ENCODE data around the gene ATG4C.

ATG4C gene

GRCh38 chr1:62897788-62898187 lies 113.9 kb downstream of the ATG4C start:
- H3K4me3 ChIP-seq (ENCODE audit: low read length, poor library complexity, severe bottlenecking): no peak overlapping the region
- no peaks in the 10 kb centered on the region for H3K79me2 ChIP-seq (ENCODE audit: insufficient read depth, low read length)
- no peak overlapping the region for H3K4me2 ChIP-seq (ENCODE audit: low read depth, low read length, poor library complexity, severe bottlenecking)
- H3K9me3 ChIP-seq (ENCODE audit: insufficient read depth, low read depth, low read length): no peaks in the 10 kb centered on the region
- TF ChIP-seq EZH2phosphoT487 (IDR thresholded peaks at IDR 0.05; ENCODE audit: borderline replicate concordance) (no peak), CTCF (conservative IDR thresholded peaks at IDR 0.05; ENCODE audit: low read length) (no peak)
- no peak overlapping the region for H2AFZ ChIP-seq (ENCODE audit: low read length)
- no peaks in the 10 kb centered on the region for H3K4me1 ChIP-seq (ENCODE audit: insufficient read depth, low read length, poor library complexity, severe bottlenecking)
- H3K9me2 ChIP-seq (replicated peaks; ENCODE audit: low read depth, low read length): no peaks in the 10 kb centered on the region
- no peaks in the 10 kb centered on the region for H3F3A ChIP-seq (ENCODE audit: low read depth)
- no peaks in the 10 kb centered on the region for H3K27me3 ChIP-seq (ENCODE audit: insufficient read depth, low read length, poor library complexity, severe bottlenecking)
- H4K20me1 ChIP-seq (ENCODE audit: insufficient read depth, low read length, poor library complexity, severe bottlenecking): no peaks in the 10 kb centered on the region
- no peak overlapping the region for H3K9ac ChIP-seq (ENCODE audit: low read depth, low read length, poor library complexity, severe bottlenecking)
- no peaks in the 10 kb centered on the region for H3K36me3 ChIP-seq (ENCODE audit: insufficient read depth, low read length)

- no peak overlapping the region for H3K9ac ChIP-seq (ENCODE audit: low read depth, low read length, poor library complexity, severe bottlenecking)
- no peak overlapping the region for H2AFZ ChIP-seq (ENCODE audit: low read length)
- no peaks in the 10 kb centered on the region for H3K9me3 ChIP-seq (ENCODE audit: insufficient read depth, low read depth, low read length)
- H3F3A ChIP-seq (ENCODE audit: low read depth): no peaks in the 10 kb centered on the region
- H3K79me2 ChIP-seq (ENCODE audit: insufficient read depth, low read length): no peaks in the 10 kb centered on the region
- peaks cover 18% of the 10 kb centered on the region for H3K4me1 ChIP-seq (ENCODE audit: insufficient read depth, low read length, poor library complexity, severe bottlenecking)
- no peak overlapping the region for H3K4me3 ChIP-seq (ENCODE audit: low read length, poor library complexity, severe bottlenecking)
- no peaks in the 10 kb centered on the region for H3K27me3 ChIP-seq (ENCODE audit: insufficient read depth, low read length, poor library complexity, severe bottlenecking)
- no peaks in the 10 kb centered on the region for H3K9me2 ChIP-seq (replicated peaks; ENCODE audit: low read depth, low read length)
- TF ChIP-seq CTCF (conservative IDR thresholded peaks at IDR 0.05; ENCODE audit: low read length) (no peak), EZH2phosphoT487 (IDR thresholded peaks at IDR 0.05; ENCODE audit: borderline replicate concordance) (no peak)
- H3K4me2 ChIP-seq (ENCODE audit: low read depth, low read length, poor library complexity, severe bottlenecking): no peak overlapping the region
- H4K20me1 ChIP-seq (ENCODE audit: insufficient read depth, low read length, poor library complexity, severe bottlenecking): no peaks in the 10 kb centered on the region
- no peaks in the 10 kb centered on the region for H3K36me3 ChIP-seq (ENCODE audit: insufficient read depth, low read length)
These were observed 116.6 kb downstream of the ATG4C start for GRCh38 chr1:62900566-62900965.

- H4K20me1 ChIP-seq (ENCODE audit: insufficient read depth, low read length, poor library complexity, severe bottlenecking): no peaks in the 10 kb centered on the region
- no peak overlapping the region for H3K9ac ChIP-seq (ENCODE audit: low read depth, low read length, poor library complexity, severe bottlenecking)
- H3K4me1 ChIP-seq (ENCODE audit: insufficient read depth, low read length, poor library complexity, severe bottlenecking): peaks cover 18% of the 10 kb centered on the region
- no peaks in the 10 kb centered on the region for H3K27me3 ChIP-seq (ENCODE audit: insufficient read depth, low read length, poor library complexity, severe bottlenecking)
- H3K9me3 ChIP-seq (ENCODE audit: insufficient read depth, low read depth, low read length): no peaks in the 10 kb centered on the region
- no peak overlapping the region for H3K4me3 ChIP-seq (ENCODE audit: low read length, poor library complexity, severe bottlenecking)
- no peaks in the 10 kb centered on the region for H3F3A ChIP-seq (ENCODE audit: low read depth)
- no peaks in the 10 kb centered on the region for H3K9me2 ChIP-seq (replicated peaks; ENCODE audit: low read depth, low read length)
- H2AFZ ChIP-seq (ENCODE audit: low read length): no peak overlapping the region
- H3K36me3 ChIP-seq (ENCODE audit: insufficient read depth, low read length): no peaks in the 10 kb centered on the region
- TF ChIP-seq EZH2phosphoT487 (IDR thresholded peaks at IDR 0.05; ENCODE audit: borderline replicate concordance) (no peak), CTCF (conservative IDR thresholded peaks at IDR 0.05; ENCODE audit: low read length) (no peak)
- H3K79me2 ChIP-seq (ENCODE audit: insufficient read depth, low read length): no peaks in the 10 kb centered on the region
- no peak overlapping the region for H3K4me2 ChIP-seq (ENCODE audit: low read depth, low read length, poor library complexity, severe bottlenecking)
These were observed 117.7 kb downstream of the ATG4C start for GRCh38 chr1:62901650-62902049.

Data from Loucy (cell line).